NOMO-1 (cell line): ENCODE results near the gene ITFG1.
"Not testable (repeated sequence)": the region's sequence is repeated elsewhere in the genome, so short reads cannot be mapped to it uniquely, and the experiment has no call there.

ENCODE experiments used
- DNase-seq, 2 experiments: peaks; one replicate each; lab custom pipeline; 2025; ENCODE audit not compliant: unreplicated experiment in 2 of 2; lab: John Stamatoyannopoulos, UW

The ITFG1 gene

DNA sequence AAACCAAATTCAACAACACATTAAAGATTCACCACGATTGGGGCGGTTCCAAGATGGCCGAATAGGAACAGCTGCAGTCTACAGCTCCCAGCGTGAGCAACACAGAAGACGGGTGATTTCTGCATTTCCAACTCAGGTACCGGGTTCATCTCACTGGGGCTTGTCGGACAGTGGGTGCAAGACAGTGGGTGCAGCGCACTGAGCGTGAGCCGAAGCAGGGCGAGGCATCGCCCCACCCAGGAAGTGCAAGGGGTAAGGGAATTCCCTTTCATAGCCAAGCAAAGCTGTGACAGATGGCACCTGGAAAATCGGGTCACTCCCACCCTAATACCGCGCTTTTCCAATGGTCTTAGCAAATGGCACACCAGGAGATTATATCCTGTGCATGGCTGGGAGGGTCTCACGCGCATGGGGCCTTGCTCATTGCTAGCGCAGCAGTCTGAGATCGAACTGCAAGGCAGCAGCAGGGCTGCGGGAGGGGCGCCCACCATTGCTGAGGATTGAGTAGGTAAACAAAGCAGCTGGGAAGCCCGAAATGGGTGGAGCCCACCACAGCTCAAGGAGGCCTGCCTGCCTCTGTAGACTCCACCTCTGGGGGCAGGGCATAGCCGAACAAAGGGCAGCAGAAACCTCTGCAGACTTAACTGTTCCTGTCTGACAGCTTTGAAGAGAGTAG lies 113.7 kb downstream of the ITFG1 start:
- not testable (repeated sequence) for DNase-seq

DNA sequence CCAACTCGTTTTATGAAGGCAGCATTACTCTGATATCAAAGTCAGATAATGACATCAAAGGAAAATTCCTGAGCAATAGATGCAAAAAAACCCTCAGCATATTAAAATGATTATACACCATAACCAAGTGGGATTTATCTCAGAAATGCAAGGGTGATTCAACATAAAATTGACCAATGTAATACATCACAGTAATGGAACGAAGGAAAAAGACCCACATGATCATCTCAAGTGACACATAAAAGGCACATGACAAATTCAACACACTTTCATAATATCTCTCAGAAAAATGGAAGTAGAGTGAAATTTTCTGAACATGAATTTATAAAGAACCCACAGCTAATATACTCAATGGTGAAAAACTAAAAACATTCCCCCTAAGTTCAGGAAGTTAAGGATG lies 118.8 kb downstream of the ITFG1 start:
- DNase-seq, result no peak

DNA sequence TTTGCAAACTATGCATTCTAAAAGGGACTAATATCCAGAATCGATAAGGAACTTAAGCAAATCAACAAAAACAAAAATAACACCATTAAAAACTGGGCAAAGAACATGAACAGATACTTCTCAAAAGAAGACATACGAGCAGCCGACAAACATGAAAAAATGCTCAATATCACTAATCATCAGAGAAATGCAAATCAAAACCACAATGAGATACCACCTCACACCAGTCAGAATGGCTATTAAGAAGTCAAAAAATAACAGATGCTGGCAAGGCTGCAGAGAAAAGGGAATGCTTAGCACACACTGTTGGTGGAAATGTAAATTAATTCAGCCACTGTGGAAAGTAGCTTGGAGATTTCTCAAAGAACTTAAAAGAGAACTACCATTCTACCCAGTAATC lies 130.3 kb downstream of the ITFG1 start:
- not testable (repeated sequence) for DNase-seq

DNA sequence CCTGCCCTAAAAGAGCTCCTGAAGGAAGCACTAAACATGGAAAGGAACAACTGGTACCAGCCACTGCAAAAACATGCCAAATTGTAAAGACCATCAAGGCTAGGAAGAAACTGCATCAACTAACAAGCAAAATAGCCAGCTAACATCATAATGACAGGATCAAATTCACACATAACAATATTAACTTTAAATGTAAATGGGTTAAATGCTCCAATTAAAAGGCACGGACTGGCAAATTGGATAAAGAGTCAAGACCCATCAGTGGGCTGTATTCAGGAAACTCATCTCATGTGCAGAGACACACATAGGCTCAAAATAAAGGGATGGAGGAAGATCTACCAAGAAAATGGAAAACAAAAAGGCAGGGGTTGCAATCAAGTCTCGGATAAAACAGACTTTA lies 136.6 kb downstream of the ITFG1 start:
- not testable (repeated sequence) for DNase-seq

DNA sequence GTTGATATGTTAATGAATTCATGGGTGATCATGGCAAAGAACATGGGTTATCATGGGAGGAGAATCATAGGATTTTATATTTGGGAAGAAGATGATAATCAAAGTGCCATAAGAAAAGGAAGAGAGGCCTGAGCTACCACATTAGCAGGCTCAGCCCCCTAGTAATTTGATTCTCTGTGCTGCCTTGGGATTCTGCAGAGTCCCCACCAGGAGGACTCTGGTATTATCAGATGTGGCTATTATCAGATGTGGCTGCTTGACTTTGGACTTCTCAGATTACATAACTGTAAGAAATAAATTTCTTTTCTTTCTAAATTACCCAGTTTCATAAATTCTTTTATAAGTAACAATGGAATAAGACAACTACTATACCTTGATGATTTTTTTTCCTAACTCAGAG lies 137.6 kb downstream of the ITFG1 start:
- DNase-seq, result no peak

DNA sequence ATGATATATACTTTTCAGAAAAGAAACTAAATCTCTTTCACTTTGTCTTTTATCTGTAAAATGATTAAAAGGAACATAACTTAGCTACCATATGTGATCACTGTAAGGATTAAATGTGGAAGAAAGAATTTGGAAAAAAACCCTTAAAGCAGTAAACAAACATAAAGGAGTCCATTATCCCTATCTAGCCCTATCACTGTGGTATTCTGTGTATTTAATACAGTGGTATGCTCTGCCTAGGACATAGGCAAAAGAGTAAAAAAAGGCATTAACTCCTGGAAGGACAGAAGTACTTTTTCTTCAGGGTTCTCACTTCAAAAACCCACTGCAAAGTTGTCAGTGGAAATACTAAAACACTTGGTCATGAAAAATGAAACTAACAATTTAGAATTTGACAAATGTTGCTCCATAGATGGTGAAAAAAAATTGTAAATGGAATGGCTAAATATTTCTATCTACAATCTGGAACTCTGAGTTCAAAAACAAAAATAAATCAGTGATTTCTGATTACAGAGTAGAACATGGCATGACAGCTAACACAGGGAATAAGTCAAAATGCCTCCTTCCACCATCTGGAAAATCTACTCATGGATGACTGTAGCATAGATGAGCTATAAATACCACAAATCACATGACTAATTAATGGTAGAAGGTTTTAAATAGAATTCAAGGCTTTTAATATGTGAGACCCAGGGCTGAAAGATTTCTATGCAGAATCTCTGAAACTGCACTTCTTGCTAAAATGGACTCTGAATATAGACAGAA lies 140.1 kb downstream of the ITFG1 start:
- no peak for DNase-seq

DNA sequence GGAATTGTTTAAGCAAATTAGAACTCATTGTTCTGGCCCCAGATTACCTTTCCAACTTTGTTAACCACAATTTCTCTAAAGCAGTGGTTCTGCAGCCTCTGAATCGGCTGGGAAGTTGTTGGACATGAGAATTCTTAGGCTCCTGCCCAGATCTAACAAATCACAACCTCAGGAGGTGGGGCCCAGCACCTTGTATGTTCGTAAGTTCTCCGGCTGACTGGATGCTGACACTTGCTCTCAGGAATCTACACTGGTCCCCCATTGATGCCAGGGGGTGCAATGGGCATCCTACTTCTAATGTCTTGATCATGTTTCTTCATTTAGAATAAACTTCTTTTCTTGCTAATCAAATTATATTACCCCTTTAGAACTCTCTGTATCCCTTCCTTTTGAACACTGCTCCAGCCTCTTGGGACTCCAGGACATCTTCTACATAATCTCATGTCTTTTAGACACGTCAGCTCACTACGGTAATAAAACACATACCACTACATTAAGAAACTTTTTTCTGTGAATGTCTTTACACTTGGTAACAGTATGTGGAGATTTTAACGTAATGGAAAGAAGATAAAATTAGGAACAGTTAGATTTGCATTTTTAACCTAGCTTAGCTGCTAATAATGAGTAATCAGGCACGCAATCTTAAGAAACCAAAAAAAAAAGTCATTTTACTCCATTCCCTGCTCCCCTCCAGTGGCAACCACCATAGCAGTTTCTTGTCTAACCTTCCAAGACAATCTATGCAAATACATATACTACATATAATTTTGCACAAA lies 143.2 kb downstream of the ITFG1 start:
- no peak for DNase-seq

DNA sequence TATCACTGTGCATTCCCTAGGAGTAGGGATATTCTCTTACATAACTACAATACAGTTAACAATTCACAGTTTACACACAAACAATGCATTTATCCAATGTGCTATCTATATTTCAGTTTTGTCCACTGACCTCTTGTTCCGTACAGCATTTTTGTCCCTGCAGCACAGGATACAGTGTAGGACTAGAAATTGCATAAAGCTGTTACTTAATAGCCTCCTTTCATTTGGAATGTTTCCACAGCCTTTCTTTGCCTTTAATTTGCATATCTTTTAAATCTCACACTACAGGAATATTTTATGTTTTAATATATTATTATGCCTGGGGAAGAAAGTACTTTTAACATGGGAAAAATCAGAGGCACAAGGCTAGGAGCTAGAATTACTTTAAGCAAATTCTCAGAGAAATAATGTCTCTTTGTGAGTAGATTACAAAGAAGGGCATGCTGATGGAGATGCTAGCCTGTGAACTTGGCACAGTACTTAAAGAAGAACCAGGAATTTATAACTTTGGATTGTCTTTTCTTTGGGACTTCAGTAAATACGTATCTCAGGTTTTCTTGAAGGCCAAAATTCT lies 144.3 kb downstream of the ITFG1 start:
- DNase-seq, result no peak

DNA sequence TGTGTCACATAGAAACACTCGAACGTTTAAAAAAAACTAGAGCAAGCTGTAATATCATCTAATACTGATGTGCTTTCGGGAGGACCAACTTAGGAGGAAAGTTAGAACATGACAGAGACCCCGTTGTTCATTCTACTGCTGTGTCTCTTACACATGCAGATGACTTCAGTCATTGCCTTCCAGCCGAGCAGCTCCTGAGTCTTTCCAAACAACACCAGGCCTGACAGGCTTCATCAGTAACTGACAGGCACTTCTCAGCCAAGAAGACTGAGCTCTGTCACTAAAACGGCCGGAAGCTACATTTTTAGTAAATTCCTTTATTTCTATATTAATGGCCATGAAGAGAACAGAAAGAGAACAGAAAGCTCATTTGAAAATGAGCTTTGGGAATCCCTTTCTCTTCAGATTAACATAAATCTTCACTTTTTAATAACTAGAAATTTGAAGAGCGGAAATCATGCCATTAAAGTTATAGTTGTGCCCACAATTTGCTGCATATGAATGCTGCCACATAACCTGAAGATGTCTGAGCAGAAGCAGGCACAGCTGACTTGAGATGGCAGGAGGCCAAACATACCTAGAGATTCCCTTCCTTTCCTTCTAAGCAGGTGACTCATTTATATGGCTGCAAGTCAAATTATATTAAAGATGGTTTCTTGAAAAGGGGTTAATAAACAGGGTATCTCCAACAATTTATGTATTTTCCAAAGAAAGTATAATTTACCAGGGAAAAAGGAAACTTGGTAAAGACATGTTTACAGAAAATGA lies 148.9 kb downstream of the ITFG1 start:
- DNase-seq, result no peak

DNA sequence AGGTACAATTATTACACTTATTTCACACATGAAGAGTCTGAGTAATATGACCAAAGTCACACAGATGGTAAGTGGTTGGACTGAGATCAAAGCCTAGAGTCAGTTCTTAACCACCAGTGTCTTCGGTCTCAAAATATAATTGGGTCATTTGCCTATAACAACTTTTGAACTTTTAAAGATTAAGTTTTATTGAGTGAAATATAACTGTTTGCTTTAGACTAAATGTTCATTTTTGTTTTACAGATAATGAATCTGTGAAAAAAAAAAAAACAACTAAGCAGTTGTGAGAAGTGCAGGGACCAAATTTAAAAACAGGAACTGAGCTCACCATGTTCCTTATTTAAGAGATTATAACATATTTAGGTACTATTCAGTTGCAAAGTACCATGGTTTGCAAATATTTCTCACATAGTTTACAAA lies 150.1 kb downstream of the ITFG1 start:
- peak in 1 of 2 experiments; percentile 39 for DNase-seq

DNA sequence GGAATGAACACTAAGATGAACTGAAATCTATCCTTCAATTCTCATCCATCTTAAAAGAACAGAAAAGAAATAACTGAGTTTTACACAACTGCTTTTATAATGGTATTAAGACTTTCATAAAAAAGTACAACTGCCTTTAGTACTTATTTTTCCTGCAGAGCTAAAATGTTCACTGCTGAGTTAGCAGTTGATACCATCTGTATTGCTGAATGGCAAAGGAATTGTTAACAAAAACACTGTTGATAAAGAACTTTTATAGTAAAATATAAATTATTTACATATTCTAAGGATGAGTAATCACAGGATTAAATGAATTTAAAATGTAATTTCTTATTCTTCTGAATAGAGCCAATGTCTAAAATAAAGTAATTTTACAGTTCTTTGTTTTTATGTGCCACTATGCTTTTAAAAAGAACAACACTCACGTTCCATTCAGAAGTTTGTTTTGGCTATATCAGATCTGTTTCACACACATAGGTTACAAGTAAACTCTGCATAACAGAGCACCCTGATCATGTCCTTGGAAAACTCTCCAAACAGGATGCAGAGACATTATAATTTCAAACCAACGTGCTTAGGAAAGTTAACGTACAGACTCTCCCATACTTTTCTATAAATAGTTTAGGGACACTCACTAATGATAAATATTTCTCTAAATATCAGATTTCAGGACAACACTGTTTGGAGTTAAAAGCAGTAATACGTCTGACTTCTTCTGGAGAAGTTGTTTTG lies 151.1 kb downstream of the ITFG1 start:
- no peak for DNase-seq

DNA sequence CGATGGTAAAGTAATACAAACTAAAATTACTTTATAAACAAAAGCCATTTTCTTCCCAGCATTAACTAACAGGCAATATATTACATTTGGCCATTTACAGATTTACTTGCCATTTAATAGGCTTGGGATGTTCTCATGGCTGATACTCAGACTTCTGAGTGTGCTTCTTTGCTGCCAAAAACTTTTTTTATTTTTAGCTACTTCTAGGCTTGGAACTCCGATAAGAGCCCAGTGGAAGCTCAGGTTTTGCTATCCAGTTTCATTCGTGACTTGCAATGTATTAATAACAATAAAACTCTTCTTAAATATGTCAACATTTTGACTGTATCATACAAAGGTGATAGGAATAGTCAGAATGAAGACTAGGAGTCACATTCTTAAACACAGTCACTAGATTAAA lies 152.3 kb downstream of the ITFG1 start:
- no peak for DNase-seq

DNA sequence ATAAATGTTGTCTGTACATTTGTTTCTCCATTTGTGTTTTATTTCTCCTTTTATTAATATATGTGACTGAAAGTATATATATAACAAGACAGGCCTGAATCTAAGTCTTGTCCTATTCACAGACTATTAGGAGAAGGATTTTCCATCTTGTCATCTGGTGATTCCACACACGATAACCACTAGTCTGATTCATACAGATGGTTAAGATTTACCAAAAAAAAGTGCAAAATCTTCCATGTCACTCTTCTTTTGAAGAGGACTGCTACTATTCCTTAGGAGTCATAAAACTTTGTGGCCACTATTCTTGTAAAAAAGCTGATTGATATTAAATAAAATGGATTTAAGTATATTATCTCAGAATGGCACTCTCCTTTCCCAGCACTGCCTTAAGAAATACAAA lies 156.3 kb downstream of the ITFG1 start:
- DNase-seq, result no peak

DNA sequence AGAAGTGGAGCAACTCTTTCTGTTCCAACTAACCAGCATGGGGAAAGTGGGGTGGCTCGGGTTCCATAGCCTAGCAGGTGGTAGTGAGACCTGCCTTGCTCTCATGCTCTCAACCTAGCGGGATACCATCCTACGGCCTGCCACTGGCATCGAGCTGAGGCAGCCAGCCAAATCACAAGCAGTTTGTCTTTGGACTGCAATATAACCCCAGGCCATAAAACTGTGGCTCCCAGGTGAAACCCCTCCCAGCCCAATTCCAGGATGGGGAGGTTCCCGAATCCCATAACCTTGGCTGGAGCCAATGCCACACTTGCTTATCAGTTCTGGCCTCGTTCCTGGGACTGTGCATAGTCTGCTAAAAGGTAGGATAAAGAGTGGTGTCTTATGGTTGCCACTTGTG lies 161.3 kb downstream of the ITFG1 start:
- no peak for DNase-seq

DNA sequence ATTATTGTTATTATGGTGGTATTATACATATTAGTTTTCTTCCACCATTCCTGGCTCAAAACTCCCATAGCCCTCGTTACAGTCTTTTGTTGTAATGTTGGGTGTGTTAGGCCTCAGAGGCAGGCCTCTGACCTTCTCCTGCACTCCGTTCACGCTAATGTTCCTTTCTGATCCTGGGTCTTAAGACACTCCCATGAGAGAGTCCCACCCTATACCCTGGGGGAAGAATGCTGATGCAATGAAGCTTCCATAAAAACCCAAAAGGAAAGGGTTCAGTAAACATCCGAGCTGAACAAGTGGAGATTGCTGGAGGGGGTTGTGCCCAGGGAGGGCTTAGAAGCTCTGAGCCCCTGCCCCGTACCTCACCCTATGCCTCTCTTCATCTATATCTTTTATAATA lies 175.9 kb downstream of the ITFG1 start:
- DNase-seq, result no peak

DNA sequence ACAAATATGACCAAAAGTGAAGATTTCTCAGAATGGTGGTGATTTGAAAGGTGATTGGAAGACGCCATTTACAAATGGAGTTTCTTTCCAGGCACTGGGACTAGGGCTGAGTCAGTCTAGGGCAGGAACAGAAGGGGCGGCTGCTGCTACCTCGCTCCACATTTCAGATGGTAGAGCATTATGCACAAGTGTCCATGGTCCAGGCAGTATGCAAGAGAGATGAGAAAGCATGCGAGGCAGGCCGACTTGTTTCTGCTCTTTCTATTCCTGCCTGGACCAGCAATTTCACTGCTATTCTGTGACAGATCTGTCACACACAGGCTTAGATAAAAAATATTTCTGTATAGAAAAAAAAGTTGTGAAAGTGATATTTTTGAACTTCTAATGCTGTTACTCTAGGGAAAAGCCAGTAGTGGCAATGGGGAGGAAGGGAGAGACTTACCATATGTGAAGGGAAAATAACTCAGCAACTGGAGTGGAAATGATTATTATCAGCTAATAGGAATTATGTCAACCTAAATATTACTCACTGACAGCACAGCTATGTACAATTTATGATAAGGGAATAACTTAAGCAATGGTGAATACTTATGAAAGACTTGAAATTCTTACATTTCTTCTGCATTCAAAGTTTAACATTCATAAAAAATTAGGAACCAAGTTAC lies 182.4 kb downstream of the ITFG1 start:
- no peak for DNase-seq

DNA sequence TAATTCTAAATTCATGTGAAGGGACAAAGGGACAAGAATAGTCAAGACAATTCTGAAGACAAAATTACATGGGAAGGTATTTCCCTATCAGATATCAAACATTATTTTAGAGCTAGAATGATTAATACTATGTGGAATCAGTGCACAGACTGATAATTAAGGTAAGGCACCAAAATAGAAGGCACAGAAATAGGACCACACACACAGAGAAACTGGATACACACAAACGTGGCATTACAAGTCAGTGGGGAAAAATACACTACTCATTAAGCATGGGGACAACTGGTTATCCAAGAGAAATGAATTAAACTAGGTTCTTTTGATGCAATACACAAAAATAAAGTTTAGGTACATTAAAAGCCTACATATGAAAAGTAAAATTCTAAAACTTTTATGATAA lies 184.3 kb downstream of the ITFG1 start:
- DNase-seq, result no peak

DNA sequence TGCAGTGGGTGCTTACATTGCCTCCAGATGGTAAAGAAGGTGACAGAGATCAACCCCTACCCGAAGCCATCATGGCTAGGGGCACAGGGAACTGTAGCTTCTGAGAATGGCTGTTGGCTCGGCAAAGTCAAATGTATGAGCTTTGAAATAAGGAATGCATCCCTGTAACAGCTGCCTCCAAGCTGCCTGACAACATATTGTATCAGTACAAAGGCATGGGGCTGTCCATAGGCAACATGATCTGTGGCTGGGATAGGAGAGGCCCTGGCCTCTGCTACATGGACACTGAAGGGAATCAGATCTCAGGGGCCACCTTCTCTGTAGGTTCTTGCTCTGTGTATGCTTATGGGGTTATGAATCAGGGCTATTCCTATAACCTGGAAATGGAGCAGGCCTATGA lies 197.9 kb downstream of the ITFG1 start:
- DNase-seq, result no peak

DNA sequence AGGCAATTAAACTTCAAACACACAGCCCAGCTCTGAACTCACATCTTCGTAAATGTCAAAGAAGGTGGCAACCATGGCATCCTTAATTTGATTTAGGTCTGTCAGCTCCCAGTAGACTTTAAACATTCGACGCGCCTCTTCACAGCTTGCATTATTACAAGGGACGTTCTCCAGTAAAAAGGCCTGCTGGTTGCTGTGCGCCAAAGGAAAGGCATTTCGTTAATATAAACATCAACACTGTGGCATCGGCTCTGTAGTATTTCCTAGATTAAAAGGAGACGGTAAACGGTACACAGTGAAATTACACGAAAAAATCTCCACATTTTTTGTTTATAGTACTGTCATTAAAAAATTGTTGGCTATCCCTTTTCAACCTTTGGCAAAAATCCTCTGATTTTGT lies 200.4 kb downstream of the ITFG1 start:
- no peak for DNase-seq
